Nephron (organoid): ENCODE measurements around the gene FBXO30.
A peak's percentile ranks its signal among the peaks of the same experiment; 100 is the strongest.

Experiments used
- H3K27ac Mint-ChIP-seq, 3 experiments: 2 replicates each; pipeline ENCODE4 v1.8.0; 2020; ENCODE audit warnings: mixed read lengths in 3 of 3, mild to moderate bottlenecking in 2 of 3, moderate library complexity in 1 of 3
- H3K27me3 Mint-ChIP-seq: 2 replicates; pipeline ENCODE4 v1.8.0; 2021; ENCODE audit warnings: low read depth, mild to moderate bottlenecking, moderate library complexity, mixed read lengths
- H3K36me3 Mint-ChIP-seq: 2 replicates; pipeline ENCODE4 v1.8.0; 2020; ENCODE audit warnings: low read depth, mixed read lengths
- H3K4me1 Mint-ChIP-seq: 2 replicates; pipeline ENCODE4 v1.8.0; 2020; ENCODE audit warnings: mixed read lengths
- H3K4me3 Mint-ChIP-seq, 3 experiments: 2 replicates each; pipeline ENCODE4 v1.8.0; 2020; ENCODE audit warnings: mild to moderate bottlenecking in 3 of 3, mixed read lengths in 3 of 3, moderate library complexity in 2 of 3
- H3K9me3 Mint-ChIP-seq: 2 replicates; pipeline ENCODE4 v1.8.0; 2020; ENCODE audit warnings: mixed read lengths
- CTCF ChIP-seq, 3 experiments: fragments of 200-600 bp; sonication (generic); IDR thresholded peaks; one replicate each; pipeline ENCODE4 v1.5.0; 2021; ENCODE audit warnings: antibody characterized with exemption in 3 of 3; ENCODE audit not compliant: unreplicated experiment in 3 of 3

Gene FBXO30

GRCh38 chr6:145824344-145824743 lies 9.7 kb upstream of the FBXO30 start:
- H3K4me1 Mint-ChIP-seq, result peaks cover 6% of the 10 kb centered on the region
- H3K4me3 Mint-ChIP-seq, result no peak overlapping the region
- H3K9me3 Mint-ChIP-seq, result no peaks in the 10 kb centered on the region
- no peak for TF ChIP-seq CTCF (IDR thresholded peaks at IDR 0.05; ENCODE audit: unreplicated experiment in 3 of 3)
- no peak overlapping the region for H3K27ac Mint-ChIP-seq
- no peaks in the 10 kb centered on the region for H3K36me3 Mint-ChIP-seq
- no peaks in the 10 kb centered on the region for H3K27me3 Mint-ChIP-seq

GRCh38 chr6:145823328-145823944 lies 8.8 kb upstream of the FBXO30 start:
- TF ChIP-seq CTCF (IDR thresholded peaks at IDR 0.05; ENCODE audit: unreplicated experiment in 3 of 3), result no peak
- no peaks in the 10 kb centered on the region for H3K36me3 Mint-ChIP-seq
- no peak overlapping the region for H3K4me3 Mint-ChIP-seq
- H3K27me3 Mint-ChIP-seq, result no peaks in the 10 kb centered on the region
- H3K9me3 Mint-ChIP-seq, result no peaks in the 10 kb centered on the region
- H3K4me1 Mint-ChIP-seq, result peaks cover 10% of the 10 kb centered on the region
- H3K27ac Mint-ChIP-seq, result no peak overlapping the region

- no peak overlapping the region for H3K4me3 Mint-ChIP-seq
- no peak overlapping the region for H3K27ac Mint-ChIP-seq
- no peaks in the 10 kb centered on the region for H3K27me3 Mint-ChIP-seq
- H3K36me3 Mint-ChIP-seq, result peaks cover 4% of the 10 kb centered on the region
- peaks cover 10% of the 10 kb centered on the region for H3K4me1 Mint-ChIP-seq
- no peaks in the 10 kb centered on the region for H3K9me3 Mint-ChIP-seq
- TF ChIP-seq CTCF (IDR thresholded peaks at IDR 0.05; ENCODE audit: unreplicated experiment in 3 of 3), result no peak
These were observed 7.9 kb upstream of the FBXO30 start for GRCh38 chr6:145822456-145822855.

- Mint-ChIP-seq H3K9me3 (no peaks in the 10 kb centered on the region), H3K36me3 (peaks cover 4% of the 10 kb centered on the region), H3K4me1 (peaks cover 21% of the 10 kb centered on the region), H3K4me3 (no peak overlapping the region), H3K27ac (no peak overlapping the region), H3K27me3 (peaks cover 2% of the 10 kb centered on the region)
- TF ChIP-seq CTCF (IDR thresholded peaks at IDR 0.05; ENCODE audit: unreplicated experiment in 3 of 3), result no peak
These were observed 5.4 kb upstream of the FBXO30 start for GRCh38 chr6:145819994-145820393.

- Mint-ChIP-seq H3K27ac (peak overlapping the region in 1 of 3 experiments; percentile 52), H3K4me3 (peak overlapping the region in 1 of 3 experiments; percentile 24), H3K9me3 (no peaks in the 10 kb centered on the region), H3K4me1 (peaks cover 20% of the 10 kb centered on the region), H3K27me3 (peaks cover 4% of the 10 kb centered on the region), H3K36me3 (peaks cover 4% of the 10 kb centered on the region)
- TF ChIP-seq CTCF (IDR thresholded peaks at IDR 0.05; ENCODE audit: unreplicated experiment in 3 of 3), result no peak
These were observed 4.2 kb upstream of the FBXO30 start for GRCh38 chr6:145818796-145819195.

- Mint-ChIP-seq H3K4me3 (peak overlapping the region; percentile 92 to 97 (median 97)), H3K27me3 (peaks cover 4% of the 10 kb centered on the region), H3K36me3 (peaks cover 4% of the 10 kb centered on the region)
These were observed 1.8 kb upstream of the FBXO30 start for GRCh38 chr6:145816392-145816791.

More at GRCh38 chr6:145816392-145816791, 1.8 kb upstream of the FBXO30 start:
- Mint-ChIP-seq H3K9me3 (no peaks in the 10 kb centered on the region), H3K27ac (peak overlapping the region; percentile 98 to 99 (median 98)), H3K4me1 (peaks cover 30% of the 10 kb centered on the region)
- TF ChIP-seq CTCF (IDR thresholded peaks at IDR 0.05; ENCODE audit: unreplicated experiment in 3 of 3), result no peak
